Frontal cortex (tissue), 4 donors: Measurements from ENCODE around the gene CWF19L1. TPM values are rescaled to one million over a fixed set of nuclear protein-coding genes. Genes with fewer than 3 reads are reported as not detected.
"Not testable (repeated sequence)": the region's sequence is repeated elsewhere in the genome, so short reads cannot be mapped to it uniquely, and the experiment has no call there.

ENCODE experiments used
- DNase-seq, 2 donors: peaks; one replicate each; pipeline ENCODE4 v3.0.0; 2012; ENCODE audit warnings: low spot score in 2 of 2
- FAIRE-seq: peaks from 2 replicates; lab custom pipeline; 2012; peaks lifted over from hg19 to GRCh38; lab: Jason Lieb, UNC
- total RNA-seq: library from RNA; depleted of rRNA; stranded (reverse); fragments of >200 nt; gene quantifications from one replicate; pipeline ENCODE4 v1.2.3, GENCODE V29; 2014
- donor health status: control.
- donor health status: control.
- donor health status: control.

Gene CWF19L1
- total RNA-seq: 40.8 TPM

DNA sequence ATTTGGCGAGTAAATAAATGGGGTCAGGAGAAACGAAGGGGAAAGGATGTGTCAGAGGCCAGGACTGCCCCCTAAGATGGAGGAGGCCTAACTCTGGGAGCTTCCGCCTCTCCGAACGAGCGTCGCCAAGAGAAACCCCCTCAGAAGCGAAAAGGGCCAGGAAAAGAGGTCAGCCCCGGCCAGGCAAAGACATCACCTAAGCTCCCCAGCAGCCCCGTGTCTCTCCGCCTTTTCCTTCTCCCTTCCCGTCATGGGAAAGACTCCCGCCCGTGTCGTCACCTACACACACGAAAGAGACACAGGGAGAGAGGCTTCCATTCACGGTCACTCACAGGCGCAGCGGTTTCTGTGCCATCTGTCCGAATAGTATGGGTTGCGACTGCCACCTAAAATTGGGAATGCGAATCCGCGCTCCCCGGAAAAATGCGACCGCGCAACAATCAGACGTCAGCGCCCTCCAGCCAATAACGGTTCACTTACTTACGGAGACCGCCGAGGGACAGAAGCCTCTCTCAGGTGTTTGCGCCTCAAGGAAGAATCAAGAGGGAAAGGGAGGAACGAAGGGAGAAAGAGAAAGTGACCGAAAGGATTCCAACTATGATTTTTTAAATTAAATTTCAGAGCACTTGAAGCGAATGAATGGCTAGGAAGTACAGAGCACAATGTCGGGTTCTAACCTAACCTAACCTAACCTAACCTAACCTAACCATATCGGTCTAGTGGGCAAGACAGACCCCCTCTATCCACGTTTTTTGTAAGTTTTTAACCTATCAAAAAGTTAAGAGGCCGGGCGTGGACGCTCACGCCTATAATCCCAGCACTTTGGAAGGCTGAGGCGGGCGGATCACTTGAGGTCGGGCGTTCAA, at the start of gene CWF19L1:
CWF19L1 (minus strand) TSS at position 400 of the 866 bp plus-strand sequence; CDS start at position 355, 45 bp downstream.
- FAIRE-seq (no peak), DNase-seq (peak; percentile 64 to 74)

DNA sequence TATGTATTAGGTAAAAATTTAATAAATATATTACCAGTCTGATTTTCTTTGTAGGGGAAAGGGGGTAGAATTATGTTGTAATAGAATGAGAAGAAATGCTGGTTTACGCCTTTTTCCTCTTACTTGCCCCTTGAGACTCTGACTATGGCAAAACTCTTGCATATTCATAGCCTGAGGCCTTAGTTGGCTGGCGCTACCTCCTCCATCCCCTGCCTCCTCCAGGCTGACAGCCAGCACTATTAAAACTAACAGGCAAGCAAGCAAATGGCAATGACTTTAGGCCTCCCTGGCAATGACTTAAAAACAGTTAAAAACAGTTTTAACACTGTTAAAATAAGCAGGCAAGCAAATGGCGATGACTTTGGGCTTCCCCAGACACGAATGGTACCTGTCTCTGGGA, 48.2 kb upstream of the CWF19L1 start:
- no peak for DNase-seq

DNA sequence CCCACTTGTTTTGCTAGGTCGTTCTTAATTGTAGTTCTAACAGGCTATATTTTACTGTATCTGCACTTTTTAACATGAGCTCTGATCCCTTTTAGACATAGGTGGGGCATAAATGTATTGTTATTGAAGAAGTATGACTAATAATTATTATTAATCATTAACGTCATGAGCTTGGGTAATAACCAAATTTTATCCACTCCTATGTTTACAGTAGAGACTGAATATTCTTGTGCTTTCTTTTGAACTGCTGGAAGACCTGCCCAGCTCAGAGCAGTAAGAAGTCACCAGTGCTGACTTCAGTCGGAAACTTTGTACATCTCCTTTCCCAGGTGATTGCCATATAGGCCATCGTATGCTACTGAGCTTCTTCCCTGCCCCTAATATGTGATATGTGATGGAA, 43.9 kb upstream of the CWF19L1 start:
- no peak for FAIRE-seq
- DNase-seq: no peak

More for the DNA sequence above, 48.2 kb upstream of the CWF19L1 start:
- no peak for FAIRE-seq

DNA sequence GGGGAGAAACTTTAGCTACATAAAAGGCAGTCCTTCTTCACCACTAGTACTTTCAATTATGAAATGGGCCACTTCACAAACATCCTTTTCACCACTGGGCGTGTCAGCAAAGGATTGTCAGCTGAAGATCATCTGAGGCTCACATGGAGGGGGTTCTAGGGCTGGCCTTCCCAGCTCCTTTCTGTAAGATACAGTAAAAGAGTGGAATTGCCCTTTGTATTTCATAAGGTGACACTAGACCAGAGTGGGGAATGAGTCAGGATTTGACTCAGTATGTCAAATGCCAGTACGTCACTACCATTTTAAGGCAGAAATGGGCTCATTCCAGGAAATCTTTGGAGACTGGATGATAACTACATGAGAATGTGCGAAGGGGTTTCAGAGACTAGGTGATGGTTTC, 40.2 kb upstream of the CWF19L1 start:
- FAIRE-seq: no peak
- no peak for DNase-seq

- no peak for FAIRE-seq
- no peak for DNase-seq
Observed at GRCh38 chr10:100306861-100307260, 39.4 kb upstream of the CWF19L1 start.

DNA sequence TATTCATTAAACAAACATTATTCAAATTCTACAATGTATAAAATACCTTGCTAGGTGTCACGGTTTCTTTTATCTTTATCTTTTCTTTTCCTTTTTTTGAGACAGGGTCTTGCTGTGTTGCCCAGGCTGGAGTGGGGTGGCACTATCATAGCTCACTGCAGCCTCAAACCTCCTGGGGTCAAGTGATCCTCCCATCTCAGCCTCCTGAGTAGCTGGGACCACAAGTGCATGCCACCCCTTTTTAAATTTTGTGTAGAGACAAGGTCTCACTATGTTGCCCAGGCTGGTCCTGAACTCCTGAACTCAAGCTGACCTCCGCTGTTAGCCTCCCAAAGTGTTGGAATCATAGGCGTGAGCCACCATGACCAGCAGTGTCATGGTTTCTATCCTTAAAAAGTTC, 37.0 kb upstream of the CWF19L1 start:
- no peak for DNase-seq
- FAIRE-seq: no peak

DNA sequence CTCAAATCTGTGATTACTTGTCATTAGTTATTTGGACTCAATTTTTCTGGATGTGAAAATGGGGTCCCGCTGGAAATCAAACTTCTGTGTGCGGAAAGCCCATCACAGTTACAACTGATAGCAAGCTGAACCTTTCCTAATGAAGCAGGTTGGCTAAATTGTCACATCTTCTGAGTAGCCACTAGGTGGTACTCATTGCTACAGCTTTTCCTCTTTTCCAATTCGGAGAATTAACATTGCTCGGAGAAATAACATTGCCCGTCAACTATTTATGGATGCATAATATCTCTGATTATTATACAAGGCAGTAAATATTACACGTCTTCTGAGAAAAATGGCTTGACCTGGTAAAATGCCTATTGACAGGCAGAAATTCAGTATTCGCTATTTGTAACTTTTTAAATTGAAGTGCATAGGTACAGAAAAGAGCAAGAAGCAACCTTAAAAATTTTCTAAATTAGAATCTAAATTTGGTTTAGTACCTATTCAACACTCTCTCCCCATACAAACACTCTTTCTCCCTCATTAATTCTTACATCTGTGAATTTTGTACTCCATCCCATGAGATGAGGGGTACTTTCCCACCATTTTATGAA, 36.4 kb upstream of the CWF19L1 start:
- FAIRE-seq (peak; percentile 66), DNase-seq (peak in 1 of 2 donors; percentile 59)

- DNase-seq, FAIRE-seq: not testable (repeated sequence)
Observed at GRCh38 chr10:100301123-100301522, 33.7 kb upstream of the CWF19L1 start.

DNA sequence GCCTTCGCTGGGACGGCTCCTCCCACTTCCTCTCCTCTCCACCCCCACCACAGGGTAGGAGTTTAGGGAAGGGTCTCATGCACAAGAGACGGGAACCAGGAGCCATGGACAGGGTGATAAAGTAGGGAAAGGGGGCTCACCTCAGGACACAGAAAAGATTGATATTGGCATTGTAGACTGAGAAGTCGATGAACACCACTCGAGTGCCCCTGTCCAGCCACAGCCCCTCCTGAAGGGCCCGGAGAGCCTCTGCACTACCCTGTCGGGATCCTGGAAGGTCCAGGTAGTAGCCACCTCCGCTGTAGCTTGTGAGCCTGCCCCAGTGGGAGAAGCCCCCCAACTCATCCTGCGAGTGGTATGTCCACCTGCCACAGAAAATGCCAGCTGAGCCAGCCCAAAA, 29.8 kb upstream of the CWF19L1 start:
- no peak for FAIRE-seq

DNA sequence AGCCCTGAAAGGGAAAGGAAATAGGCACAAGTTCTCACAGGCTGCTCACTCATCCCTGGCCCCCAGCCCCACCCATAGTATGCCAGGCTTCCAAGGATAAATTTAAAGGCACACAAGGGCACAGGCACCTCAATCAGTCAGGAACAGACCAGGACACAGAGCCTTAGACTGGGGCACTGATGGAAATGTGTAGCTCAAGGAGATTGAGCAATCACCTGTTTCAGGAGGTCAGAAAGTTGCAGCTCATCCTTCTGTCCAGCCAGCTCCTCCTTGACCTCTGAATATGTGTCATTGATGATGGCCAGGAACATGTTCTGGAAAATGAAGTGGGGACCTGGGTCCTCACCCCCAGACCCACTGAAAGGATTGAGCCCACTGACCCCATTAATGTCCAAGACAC, 25.6 kb upstream of the CWF19L1 start:
- DNase-seq (no peak), FAIRE-seq (no peak)

More for the DNA sequence above, 29.8 kb upstream of the CWF19L1 start:
- DNase-seq: no peak

DNA sequence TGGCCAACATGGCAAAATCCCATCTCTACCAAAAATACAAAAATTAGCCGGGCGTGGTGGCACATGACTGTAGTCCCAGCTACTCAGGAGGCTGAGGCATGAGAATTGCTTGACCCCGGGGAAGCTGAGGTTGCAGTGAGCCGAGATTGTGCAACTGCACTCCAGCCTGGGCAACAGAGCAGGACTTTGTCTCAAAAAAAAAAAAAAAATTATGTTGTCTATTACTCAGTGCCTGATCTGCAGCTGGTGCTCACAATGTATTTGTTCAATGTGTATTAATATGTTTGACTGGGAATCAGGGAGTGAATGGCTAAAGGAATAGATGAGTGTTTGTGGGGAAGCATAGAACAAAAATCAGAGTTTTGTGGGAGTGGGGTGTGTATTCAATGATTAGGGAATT, 24.9 kb upstream of the CWF19L1 start:
- FAIRE-seq, DNase-seq: not testable (repeated sequence)

DNA sequence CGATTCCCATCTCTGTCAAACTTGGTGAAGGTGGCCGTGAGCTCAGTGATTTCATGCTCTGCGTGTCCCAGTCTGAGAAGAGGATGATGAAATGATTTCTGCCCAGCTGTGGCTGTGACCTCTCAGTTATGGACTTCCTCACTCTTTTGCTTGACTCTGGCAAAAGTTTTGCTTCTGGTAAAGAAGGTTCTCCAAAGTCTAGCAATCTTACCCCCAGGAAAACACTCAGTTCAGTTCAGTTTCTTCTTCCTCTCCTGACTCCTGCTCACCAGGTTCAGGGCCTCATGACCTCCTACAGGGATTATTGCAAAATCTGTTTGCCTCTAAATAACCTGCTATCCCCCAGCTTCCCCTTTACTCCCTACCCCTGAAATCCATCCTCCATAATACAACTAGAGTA, 23.9 kb upstream of the CWF19L1 start:
- FAIRE-seq (no peak), DNase-seq (no peak)

DNA sequence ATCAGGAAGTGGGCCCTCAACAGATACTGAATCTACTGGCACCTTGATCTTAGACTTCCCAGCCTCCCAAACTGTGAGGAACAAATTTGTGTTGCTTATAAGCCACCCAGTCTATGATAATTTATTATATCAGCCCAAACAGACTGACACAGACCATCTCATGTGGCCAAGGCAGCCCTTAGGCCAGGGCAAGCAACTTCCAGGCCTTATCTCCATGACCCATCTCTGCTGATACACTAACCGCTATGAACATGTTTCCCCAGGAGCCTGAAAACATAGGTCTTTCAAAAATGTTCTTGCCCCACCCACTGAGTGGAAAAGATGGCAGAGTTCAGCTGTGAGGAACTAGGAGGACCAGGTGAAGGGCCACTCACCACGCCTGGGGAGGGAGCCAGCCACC, 22.2 kb upstream of the CWF19L1 start:
- DNase-seq (no peak), FAIRE-seq (no peak)

GRCh38 chr10:100288196-100288595, 20.8 kb upstream of the CWF19L1 start:
- FAIRE-seq: no peak

DNA sequence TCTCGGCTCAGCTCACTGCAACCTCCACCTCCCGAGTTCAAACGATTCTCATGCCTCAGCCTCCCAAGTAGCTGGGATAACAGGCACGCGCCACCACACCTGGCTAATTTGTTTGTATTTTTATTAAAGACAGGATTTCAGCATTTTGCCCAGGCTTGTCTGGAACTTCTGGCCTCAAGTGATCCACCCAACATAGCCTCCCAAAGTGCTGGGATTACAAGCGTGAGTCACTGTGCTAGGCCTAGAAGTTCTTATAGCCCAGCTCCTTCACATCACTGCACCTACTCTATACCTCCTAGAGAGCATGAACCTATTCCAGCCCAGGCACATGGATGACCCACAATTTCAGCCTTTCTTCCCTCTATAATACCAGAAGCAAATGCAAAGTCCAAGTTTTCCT, 20.3 kb upstream of the CWF19L1 start:
- no peak for FAIRE-seq
- DNase-seq: no peak

More at GRCh38 chr10:100288196-100288595, 20.8 kb upstream of the CWF19L1 start:
- DNase-seq: no peak

- no peak for FAIRE-seq
- DNase-seq: peak; percentile 90 to 91
Observed at GRCh38 chr10:100286051-100287033, 18.9 kb upstream of the CWF19L1 start, which contains the start of gene BLOC1S2. BLOC1S2 (minus strand) TSS chr10:100286680; CDS start chr10:100286659, 21 bp downstream.

DNA sequence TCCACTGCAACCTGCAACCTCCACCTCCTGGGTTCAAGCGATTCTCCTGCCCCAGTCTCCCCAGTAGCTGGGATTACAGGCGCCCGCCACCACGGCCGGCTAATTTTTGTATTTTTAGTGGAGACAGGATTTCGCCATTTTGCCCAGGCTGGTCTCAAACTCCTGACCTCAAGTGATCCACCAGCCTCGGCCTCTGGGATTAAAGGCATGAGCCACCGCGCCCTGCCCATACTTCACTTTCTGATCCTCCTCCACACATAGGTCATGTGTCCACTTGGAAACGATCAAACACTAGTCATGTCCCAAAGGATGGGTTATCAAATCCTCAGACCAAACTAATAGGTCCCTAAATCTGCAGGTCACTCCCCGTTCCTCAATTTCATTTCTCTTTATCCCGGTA, 17.9 kb upstream of the CWF19L1 start:
- DNase-seq, FAIRE-seq: not testable (repeated sequence)

GRCh38 chr10:100282907-100283306, 15.5 kb upstream of the CWF19L1 start:
- DNase-seq: no peak
- no peak for FAIRE-seq

- FAIRE-seq, DNase-seq: not testable (repeated sequence)
Observed at GRCh38 chr10:100276971-100277370, 9.5 kb upstream of the CWF19L1 start.
